ENCODE measurements around the gene TK2.

TK2 gene

GRCh38 chr16:66521951-66522771, 27.8 kb downstream of the TK2 start:
- ChIA-PET POLR2A (interaction anchor here (1.0 kb wide), 1 partner anchor 10 kb away, joined by 4 read pairs; no protein-coding TSS in a partner anchor), CTCF (interaction anchor here (0.9 to 2.0 kb wide), 5 partner anchors 10 to 115 kb away, joined by 3 to 5 read pairs (median 3); no protein-coding TSS in a partner anchor)
- DNase-seq (ENCODE audit: low read depth, low spot score) = no peak
- no peak for TF ChIP-seq CTCF (IDR thresholded peaks at IDR 0.05; ENCODE audit: insufficient read depth, low read length, missing control alignments)
- no peak overlapping the region for H3K4me3 ChIP-seq (ENCODE audit: low read depth, low read length)

DNA sequence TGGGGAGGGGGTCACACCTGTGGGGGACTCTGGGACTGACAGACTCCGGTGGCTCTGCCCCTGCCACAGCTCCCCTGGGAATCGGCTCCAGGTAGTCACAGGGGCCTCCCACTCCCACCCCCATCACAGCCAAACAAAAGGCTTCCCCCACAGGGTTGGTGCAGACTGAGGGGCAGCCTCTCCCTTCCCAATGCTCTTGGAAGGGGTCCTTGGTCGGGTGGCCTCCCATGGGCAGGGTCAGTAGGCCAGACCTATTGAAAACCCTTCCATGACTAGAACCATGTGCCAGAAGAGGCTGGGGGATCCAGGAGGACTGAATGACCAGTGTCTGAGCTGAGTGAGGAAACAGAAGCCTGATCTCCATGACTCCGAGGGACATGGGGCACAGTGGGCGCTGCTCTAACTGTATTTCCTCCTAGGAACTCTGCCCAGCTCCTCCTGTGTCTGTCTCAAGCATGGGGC, 28.6 kb downstream of the TK2 start:
- no peak for TF ChIP-seq CTCF (IDR thresholded peaks at IDR 0.05; ENCODE audit: insufficient read depth, low read length, missing control alignments)
- CTCF ChIA-PET = interaction anchor here (0.9 to 2.0 kb wide), 4 partner anchors 9 to 115 kb away, joined by 3 to 5 read pairs (median 3); no protein-coding TSS in a partner anchor

DNA sequence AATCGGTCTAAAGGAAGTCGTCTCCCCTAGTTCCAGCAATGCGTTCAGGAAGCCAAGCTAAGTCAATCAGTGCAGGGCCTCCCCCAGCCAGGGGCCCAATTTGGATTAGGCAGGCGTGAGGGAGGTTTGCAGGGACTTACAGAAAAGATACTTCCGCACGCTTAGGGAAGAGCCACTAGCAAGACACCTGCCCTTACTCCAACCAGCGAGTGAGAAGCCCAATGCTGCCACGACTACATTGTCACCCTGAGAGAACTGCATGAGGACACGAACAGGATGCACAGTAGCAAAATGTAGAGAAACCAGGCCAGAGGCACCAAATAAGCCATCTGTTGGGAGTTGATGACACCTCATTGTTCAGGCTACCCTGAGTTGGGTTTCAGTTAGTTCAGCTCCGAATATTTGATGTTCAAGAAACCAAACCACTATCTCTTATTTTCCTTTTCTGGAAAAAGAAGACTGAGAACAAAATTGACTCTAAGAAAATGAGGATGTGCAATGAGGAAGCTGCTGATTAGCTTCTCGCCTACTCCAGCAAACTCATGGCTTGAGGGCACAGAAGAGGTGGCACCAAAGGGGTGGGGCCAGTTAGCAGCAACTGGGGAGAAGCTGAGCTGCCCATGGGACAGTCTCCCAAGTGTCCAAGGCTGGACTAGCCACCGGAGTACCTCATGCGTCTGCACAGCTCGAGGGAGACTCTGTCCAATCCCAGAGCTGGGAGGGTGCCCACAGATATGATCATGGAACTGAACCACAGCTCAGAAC, 29.3 kb downstream of the TK2 start:
- ChIA-PET CTCF (interaction anchor here (0.6 to 2.0 kb wide), 3 partner anchors 8 to 115 kb away, joined by 3 to 5 read pairs (median 3); no protein-coding TSS in a partner anchor), POLR2A (no interaction called here)
- H3K4me3 ChIP-seq (ENCODE audit: low read depth, low read length) = no peak overlapping the region
- DNase-seq (ENCODE audit: low read depth, low spot score) = no peak
- no peak for TF ChIP-seq CTCF (IDR thresholded peaks at IDR 0.05; ENCODE audit: insufficient read depth, low read length, missing control alignments)

More for the DNA sequence above, 28.6 kb downstream of the TK2 start:
- POLR2A ChIA-PET = no interaction called here
- H3K4me3 ChIP-seq (ENCODE audit: low read depth, low read length) = no peak overlapping the region
- no peak for DNase-seq (ENCODE audit: low read depth, low spot score)

GRCh38 chr16:66519482-66520373, 30.2 kb downstream of the TK2 start:
- ChIA-PET CTCF (interaction anchor here (0.6 to 1.6 kb wide), 4 partner anchors 10 to 114 kb away, joined by 3 to 4 read pairs (median 3); no protein-coding TSS in a partner anchor), POLR2A (no interaction called here)
- no peak overlapping the region for H3K4me3 ChIP-seq (ENCODE audit: low read depth, low read length)
- no peak for TF ChIP-seq CTCF (IDR thresholded peaks at IDR 0.05; ENCODE audit: insufficient read depth, low read length, missing control alignments)
- no peak for DNase-seq (ENCODE audit: low read depth, low spot score)

DNA sequence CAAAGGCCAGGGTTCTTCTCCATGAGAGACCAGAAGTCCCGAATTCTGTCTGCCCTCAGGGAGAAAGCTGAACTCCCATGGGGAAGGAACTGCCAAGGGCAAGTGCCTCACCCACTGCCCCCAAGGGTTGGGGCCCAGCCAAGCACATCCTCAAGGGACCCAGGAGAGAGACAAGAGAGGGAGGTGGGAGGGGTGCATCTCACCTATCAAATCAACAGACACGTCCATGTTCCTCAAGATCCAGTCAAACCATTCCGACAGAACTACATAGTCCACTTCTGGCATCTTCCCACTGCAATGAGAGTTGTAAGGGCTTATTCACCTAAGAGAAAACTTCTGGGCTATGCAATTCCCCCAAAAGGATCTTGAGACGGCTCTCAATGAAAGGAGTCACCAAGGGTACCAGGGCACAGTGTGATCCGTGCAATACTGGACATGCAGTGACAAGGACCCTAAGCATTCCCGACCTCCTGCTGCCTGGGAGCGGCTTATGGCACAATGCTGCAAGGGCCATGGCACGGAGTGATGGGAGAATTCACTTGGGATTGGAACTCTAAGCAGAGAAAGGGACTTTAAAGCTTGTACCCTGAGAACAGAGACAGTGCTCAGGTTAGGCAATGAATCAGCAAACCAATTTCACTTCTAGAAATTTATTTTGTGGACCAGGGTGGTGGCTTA, 32.2 kb downstream of the TK2 start:
- H3K4me3 ChIP-seq (ENCODE audit: low read depth, low read length) = no peak overlapping the region

More for the DNA sequence above, 32.2 kb downstream of the TK2 start:
- no peak for DNase-seq (ENCODE audit: low read depth, low spot score)
- POLR2A ChIA-PET = no interaction called here
- no peak for TF ChIP-seq CTCF (IDR thresholded peaks at IDR 0.05; ENCODE audit: insufficient read depth, low read length, missing control alignments)
- CTCF ChIA-PET = no interaction called here

Data from AG04449 (cell line).